Measurements from ENCODE around the gene SUMO2. TPM values are rescaled to one million over a fixed set of nuclear protein-coding genes. Genes with fewer than 3 reads are reported as not detected.
"Not testable (repeated sequence)": the region's sequence is repeated elsewhere in the genome, so short reads cannot be mapped to it uniquely, and the experiment has no call there.

Gene SUMO2
- total RNA-seq, 1 experiment from 2014 or later: 650 TPM

DNA sequence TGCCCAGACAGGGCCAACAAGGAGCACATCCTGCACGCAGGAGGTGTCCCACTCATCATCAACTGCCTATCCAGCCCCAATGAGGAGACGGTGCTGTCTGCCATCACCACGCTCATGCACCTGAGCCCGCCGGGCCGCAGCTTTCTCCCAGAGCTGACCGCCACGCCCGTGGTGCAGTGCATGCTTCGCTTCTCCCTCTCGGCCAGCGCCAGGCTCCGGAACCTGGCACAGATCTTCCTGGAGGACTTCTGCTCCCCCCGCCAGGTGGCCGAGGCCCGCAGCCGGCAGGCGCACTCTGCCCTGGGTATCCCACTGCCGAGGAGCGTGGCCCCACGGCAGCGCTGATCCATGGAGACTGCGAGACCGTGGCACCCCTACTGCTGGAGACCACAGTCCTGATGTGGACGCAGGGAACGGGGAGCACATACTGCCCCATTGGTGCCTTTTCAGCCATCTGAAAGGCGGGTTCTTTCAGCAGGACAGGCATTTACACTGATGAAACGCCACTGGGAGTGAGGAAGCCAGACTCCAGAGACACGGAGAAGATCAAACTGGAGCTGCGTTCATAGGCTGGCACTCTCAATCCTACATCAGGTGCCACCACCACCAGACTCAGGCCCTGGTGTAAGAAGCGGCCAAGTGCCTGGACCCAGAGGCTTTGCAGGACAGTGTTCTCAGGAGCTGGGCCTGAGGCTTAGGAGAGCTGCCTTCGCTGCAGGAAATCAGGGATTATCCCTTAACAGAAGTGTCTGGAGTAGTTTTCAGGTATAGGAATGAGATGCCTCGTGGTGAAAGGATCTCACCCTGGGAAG lies 53.9 kb downstream of the SUMO2 start:
- ATAC-seq (no peak), DNase-seq (ENCODE audit: low spot score) (no peak)
- TF ChIP-seq ZNF396 (CRISPR knock-in tag; IDR thresholded peaks at IDR 0.05; ENCODE audit: borderline replicate concordance) (no peak), OVOL2 (CRISPR knock-in tag; IDR thresholded peaks at IDR 0.05; ENCODE audit: borderline replicate concordance) (no peak)
- TF ChIP-seq, protein P1, sequence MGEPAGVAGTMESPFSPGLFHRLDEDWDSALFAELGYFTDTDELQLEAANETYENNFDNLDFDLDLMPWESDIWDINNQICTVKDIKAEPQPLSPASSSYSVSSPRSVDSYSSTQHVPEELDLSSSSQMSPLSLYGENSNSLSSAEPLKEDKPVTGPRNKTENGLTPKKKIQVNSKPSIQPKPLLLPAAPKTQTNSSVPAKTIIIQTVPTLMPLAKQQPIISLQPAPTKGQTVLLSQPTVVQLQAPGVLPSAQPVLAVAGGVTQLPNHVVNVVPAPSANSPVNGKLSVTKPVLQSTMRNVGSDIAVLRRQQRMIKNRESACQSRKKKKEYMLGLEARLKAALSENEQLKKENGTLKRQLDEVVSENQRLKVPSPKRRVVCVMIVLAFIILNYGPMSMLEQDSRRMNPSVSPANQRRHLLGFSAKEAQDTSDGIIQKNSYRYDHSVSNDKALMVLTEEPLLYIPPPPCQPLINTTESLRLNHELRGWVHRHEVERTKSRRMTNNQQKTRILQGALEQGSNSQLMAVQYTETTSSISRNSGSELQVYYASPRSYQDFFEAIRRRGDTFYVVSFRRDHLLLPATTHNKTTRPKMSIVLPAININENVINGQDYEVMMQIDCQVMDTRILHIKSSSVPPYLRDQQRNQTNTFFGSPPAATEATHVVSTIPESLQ (CRISPR knock-in tag; IDR thresholded peaks at IDR 0.05): no peak
- TF ChIP-seq, protein P2, sequence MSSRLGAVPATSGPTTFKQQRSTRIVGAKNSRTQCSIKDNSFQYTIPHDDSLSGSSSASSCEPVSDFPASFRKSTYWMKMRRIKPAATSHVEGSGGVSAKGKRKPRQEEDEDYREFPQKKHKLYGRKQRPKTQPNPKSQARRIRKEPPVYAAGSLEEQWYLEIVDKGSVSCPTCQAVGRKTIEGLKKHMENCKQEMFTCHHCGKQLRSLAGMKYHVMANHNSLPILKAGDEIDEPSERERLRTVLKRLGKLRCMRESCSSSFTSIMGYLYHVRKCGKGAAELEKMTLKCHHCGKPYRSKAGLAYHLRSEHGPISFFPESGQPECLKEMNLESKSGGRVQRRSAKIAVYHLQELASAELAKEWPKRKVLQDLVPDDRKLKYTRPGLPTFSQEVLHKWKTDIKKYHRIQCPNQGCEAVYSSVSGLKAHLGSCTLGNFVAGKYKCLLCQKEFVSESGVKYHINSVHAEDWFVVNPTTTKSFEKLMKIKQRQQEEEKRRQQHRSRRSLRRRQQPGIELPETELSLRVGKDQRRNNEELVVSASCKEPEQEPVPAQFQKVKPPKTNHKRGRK (CRISPR knock-in tag; IDR thresholded peaks at IDR 0.05; ENCODE audit: borderline replicate concordance): no peak
- H3K27me3 Mint-ChIP-seq (ENCODE audit: low read depth): no peaks in the 10 kb centered on the region
- no peak overlapping the region for H3K4me3 Mint-ChIP-seq
- H3K9me3 Mint-ChIP-seq: no peaks in the 10 kb centered on the region
- H3K27ac Mint-ChIP-seq: peak overlapping the region; percentile 60; the same call in 1 of the 2 replicates
- CTCF ChIA-PET: interaction anchor here (0.6 to 7.3 kb wide), 4 partner anchors 15 to 73 kb away, joined by 3 to 84 read pairs (median 3); no protein-coding TSS in a partner anchor
- peaks cover 11% of the 10 kb centered on the region for H3K36me3 Mint-ChIP-seq
- peaks cover 25% of the 10 kb centered on the region for H3K4me1 Mint-ChIP-seq
- POLR2A ChIA-PET: interaction anchor here (0.7 kb wide), 1 partner anchor 43 kb away, joined by 3 read pairs; no protein-coding TSS in a partner anchor

DNA sequence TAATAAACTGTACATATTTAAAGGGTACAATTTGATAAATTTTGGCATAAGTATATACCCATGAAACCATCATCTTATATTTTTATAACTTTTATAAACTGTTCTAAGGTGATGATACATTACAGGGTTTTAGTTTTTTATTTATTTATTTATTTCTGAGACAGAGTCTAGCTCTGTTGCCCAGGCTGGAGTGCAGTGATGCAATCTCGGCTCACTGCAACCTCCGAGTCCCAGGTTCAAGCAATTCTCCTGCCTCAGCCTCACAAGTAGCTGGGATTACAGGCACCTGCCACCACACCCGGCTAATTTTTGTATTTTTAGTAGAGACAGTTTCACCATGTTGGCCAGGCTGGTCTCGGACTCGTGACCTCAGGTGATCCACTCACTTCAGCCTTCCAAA lies 54.8 kb downstream of the SUMO2 start:
- H3K4me3 Mint-ChIP-seq; H3K9me3 Mint-ChIP-seq; ATAC-seq; H3K27me3 Mint-ChIP-seq (ENCODE audit: low read depth); DNase-seq (ENCODE audit: low spot score): not testable (repeated sequence)
- H3K27ac Mint-ChIP-seq: peak overlapping the region; percentile 90; the same call in 1 of the 2 replicates
- POLR2A ChIA-PET: interaction anchor here (0.7 kb wide), 1 partner anchor 44 kb away, joined by 3 read pairs; no protein-coding TSS in a partner anchor
- H3K36me3 Mint-ChIP-seq: peaks cover 11% of the 10 kb centered on the region
- peaks cover 22% of the 10 kb centered on the region for H3K4me1 Mint-ChIP-seq
- CTCF ChIA-PET: interaction anchor here (0.6 to 7.3 kb wide), 3 partner anchors 14 to 68 kb away, joined by 3 to 84 read pairs (median 3); no protein-coding TSS in a partner anchor

GRCh38 chr17:75126954-75127353 lies 55.8 kb downstream of the SUMO2 start:
- TF ChIP-seq ZNF121 (CRISPR knock-in tag; IDR thresholded peaks at IDR 0.05): peak; percentile 24; the same call in 1 of the 2 replicates
- TF ChIP-seq ZNF425 (CRISPR knock-in tag; conservative IDR thresholded peaks at IDR 0.05): no peak
- no peaks in the 10 kb centered on the region for H3K9me3 Mint-ChIP-seq
- peaks cover 11% of the 10 kb centered on the region for H3K36me3 Mint-ChIP-seq
- H3K27me3 Mint-ChIP-seq (ENCODE audit: low read depth): no peaks in the 10 kb centered on the region
- CTCF ChIA-PET: interaction anchor here (0.6 to 7.3 kb wide), 4 partner anchors 8 to 75 kb away, joined by 3 to 84 read pairs (median 16); no protein-coding TSS in a partner anchor
- peaks cover 18% of the 10 kb centered on the region for H3K4me1 Mint-ChIP-seq
- ATAC-seq (no peak), DNase-seq (ENCODE audit: low spot score) (no peak)
- POLR2A ChIA-PET: interaction anchor here (0.6 to 0.7 kb wide), 2 partner anchors 18 to 669 kb away, joined by 4 to 6 read pairs; no protein-coding TSS in a partner anchor
- no peak overlapping the region for H3K4me3 Mint-ChIP-seq
- H3K27ac Mint-ChIP-seq: no peak overlapping the region

- Mint-ChIP-seq H3K4me3 (no peak overlapping the region), H3K27me3 (ENCODE audit: low read depth) (no peaks in the 10 kb centered on the region), H3K9me3 (no peaks in the 10 kb centered on the region), H3K27ac (peak overlapping the region; percentile 84), H3K4me1 (peaks cover 18% of the 10 kb centered on the region), H3K36me3 (peaks cover 12% of the 10 kb centered on the region)
- ChIA-PET POLR2A (interaction anchor here (0.8 to 1.4 kb wide), 2 partner anchors 12 to 17 kb away, joined by 3 read pairs; partner anchors contain the start of gene ARMC7), CTCF (interaction anchor here (0.6 to 2.3 kb wide), 6 partner anchors 13 to 285 kb away, joined by 3 to 27 read pairs (median 5); no protein-coding TSS in a partner anchor)
- ATAC-seq (no peak; the same call in 1 of the 2 replicates), DNase-seq (ENCODE audit: low spot score) (no peak)
- TF ChIP-seq KAT7 (CRISPR knock-in tag; IDR thresholded peaks at IDR 0.05; ENCODE audit: borderline replicate concordance) (no peak), ZNF219 (CRISPR knock-in tag; IDR thresholded peaks at IDR 0.05; ENCODE audit: borderline replicate concordance) (no peak), GRHL2 (CRISPR knock-in tag; IDR thresholded peaks at IDR 0.05; ENCODE audit: insufficient replicate concordance, severe bottlenecking) (no peak), ZNF396 (CRISPR knock-in tag; IDR thresholded peaks at IDR 0.05; ENCODE audit: borderline replicate concordance) (no peak), ATF2 (CRISPR knock-in tag; IDR thresholded peaks at IDR 0.05; ENCODE audit: borderline replicate concordance, low read depth) (no peak)
Measured at GRCh38 chr17:75125984-75126383, 56.8 kb downstream of the SUMO2 start.
